ENCODE data around the gene MMP8. TPM values are rescaled to one million over a fixed set of nuclear protein-coding genes. Genes with fewer than 3 reads are reported as not detected.
"Not testable (repeated sequence)": the region's sequence is repeated elsewhere in the genome, so short reads cannot be mapped to it uniquely, and the experiment has no call there.

MMP8 gene
- total RNA-seq: not detected

GRCh38 chr11:102724904-102725500 lies at the start of gene MMP8:
MMP8 (minus strand) TSS chr11:102724954; CDS start chr11:102724855, 99 bp downstream.
- DNase-seq: no peak

- no peak for DNase-seq
Measured at GRCh38 chr11:102773386-102773785, 48.6 kb upstream of the MMP8 start.

- no peak for DNase-seq
Measured at GRCh38 chr11:102771351-102771750, 46.6 kb upstream of the MMP8 start.

GRCh38 chr11:102770191-102770590 lies 45.4 kb upstream of the MMP8 start:
- DNase-seq: no peak

- no peak for DNase-seq
Measured at GRCh38 chr11:102767800-102768199, 43.0 kb upstream of the MMP8 start.

GRCh38 chr11:102763440-102763839 lies 38.7 kb upstream of the MMP8 start:
- DNase-seq: no peak

- DNase-seq: no peak
Measured at GRCh38 chr11:102762361-102762767, 37.6 kb upstream of the MMP8 start.

- DNase-seq: no peak
Measured at GRCh38 chr11:102761646-102762238, 37.0 kb upstream of the MMP8 start.

- DNase-seq: no peak
Measured at GRCh38 chr11:102760344-102761035, 35.7 kb upstream of the MMP8 start.

GRCh38 chr11:102757823-102758549 lies 33.2 kb upstream of the MMP8 start:
- no peak for DNase-seq

GRCh38 chr11:102753267-102753666 lies 28.5 kb upstream of the MMP8 start:
- no peak for DNase-seq

GRCh38 chr11:102751673-102752072 lies 26.9 kb upstream of the MMP8 start:
- DNase-seq: no peak

GRCh38 chr11:102749101-102749722 lies 24.5 kb upstream of the MMP8 start:
- no peak for DNase-seq

- not testable (repeated sequence) for DNase-seq
Measured at GRCh38 chr11:102746746-102747578, 22.2 kb upstream of the MMP8 start.

GRCh38 chr11:102734650-102735049 lies 9.9 kb upstream of the MMP8 start:
- DNase-seq: no peak

- DNase-seq: no peak
Measured at GRCh38 chr11:102733232-102733875, 8.6 kb upstream of the MMP8 start.

GRCh38 chr11:102730944-102731343 lies 6.2 kb upstream of the MMP8 start:
- not testable (repeated sequence) for DNase-seq

GRCh38 chr11:102729849-102730815 lies 5.4 kb upstream of the MMP8 start:
- no peak for DNase-seq

GRCh38 chr11:102727890-102728289 lies 3.1 kb upstream of the MMP8 start:
- no peak for DNase-seq

GRCh38 chr11:102722821-102723220 lies 1.9 kb downstream of the MMP8 start:
- no peak for DNase-seq

Measured in effector CD4-positive, alpha-beta T cell (primary cell).